Kidney tubule cell (primary cell): Measurements from ENCODE around the gene AGK.

Experiments
- DNase-seq: peaks from one replicate; pipeline ENCODE4 v3.0.0-alpha.2; 2018; ENCODE audit warnings: low spot score

The AGK gene

DNA sequence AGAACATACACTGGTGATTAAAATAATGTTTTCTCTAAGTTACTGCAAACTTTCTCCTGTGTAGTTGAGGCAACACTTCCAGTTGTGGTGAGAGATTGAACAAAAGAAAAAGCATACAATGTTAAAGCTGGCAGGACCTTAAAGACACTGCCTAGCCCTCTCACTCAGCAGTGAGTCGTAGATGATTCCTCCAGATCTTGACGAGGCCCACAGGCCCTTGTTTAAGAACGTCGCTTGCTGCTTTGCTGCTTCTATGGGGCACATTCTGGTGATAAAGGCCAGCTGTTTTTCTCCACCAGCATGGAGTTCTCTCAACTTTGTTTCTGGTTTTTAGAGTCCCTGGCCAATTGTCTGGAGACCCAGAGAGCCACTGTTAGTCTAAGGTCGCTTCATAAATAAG lies 153.5 kb downstream of the AGK start:
- no peak for DNase-seq
